Naive thymus-derived CD4-positive, alpha-beta T cell (primary cell): ENCODE results near the gene PKP4. TPM values are rescaled to one million over a fixed set of nuclear protein-coding genes. Genes with fewer than 3 reads are reported as not detected.

Experiments used
- ATAC-seq: fragments of 150-1000 bp; cut with Tn5 transposase; 2 replicates; pipeline ENCODE4 v1.10.0; 2021; ENCODE audit warnings: mild to moderate bottlenecking, moderate library complexity
- CTCF ChIA-PET: fragments of 350-600 bp; sonication (Branson Sonifier 250); formaldehyde crosslinking; loops from one replicate; lab custom pipeline; 2021; ENCODE audit warnings: antibody characterized with exemption; lab: Charles Lee
- POLR2A ChIA-PET: fragments of 350-600 bp; sonication (Branson Sonifier 250); formaldehyde crosslinking; loops from one replicate; lab custom pipeline; 2021; ENCODE audit warnings: antibody characterized with exemption, inconsistent platforms; lab: Charles Lee
- DNase-seq, 9 donors: peaks; one replicate each; pipeline versions ENCODE4 v3.0.0 to v3.0.0-alpha.2; 2020 to 2022; ENCODE audit warnings: mixed read lengths in 1 of 9
- H3K27ac ChIP-seq: one replicate; pipeline ENCODE4 v1.7.0; 2013; ENCODE audit warnings: mild to moderate bottlenecking, low read depth, low read length, moderate library complexity
- H3K27me3 ChIP-seq, 2 donors: one replicate each; pipeline ENCODE4 v1.7.0; 2013; ENCODE audit warnings: low read length in 2 of 2, mild to moderate bottlenecking in 2 of 2, moderate library complexity in 2 of 2; ENCODE audit not compliant: control insufficient read depth in 2 of 2, insufficient read depth in 2 of 2
- H3K36me3 ChIP-seq, 3 experiments: 1 replicate in 2 of 3; 2 replicates in 1 of 3; pipeline ENCODE4 v1.7.0; 2013; ENCODE audit warnings: low read length in 3 of 3, mild to moderate bottlenecking in 3 of 3, moderate library complexity in 1 of 3; ENCODE audit not compliant: insufficient read depth in 3 of 3, control insufficient read depth in 2 of 3
- H3K4me1 ChIP-seq, 2 donors: one replicate each; pipeline ENCODE4 v1.7.0; 2013; ENCODE audit warnings: low read length in 2 of 2, mild to moderate bottlenecking in 2 of 2, moderate library complexity in 1 of 2; ENCODE audit not compliant: control insufficient read depth in 2 of 2, insufficient read depth in 2 of 2
- H3K4me3 ChIP-seq: 2 replicates; pipeline ENCODE4 v1.7.0; 2013; ENCODE audit warnings: mild to moderate bottlenecking, low read length
- H3K9me3 ChIP-seq, 3 experiments: 1 replicate in 2 of 3; 2 replicates in 1 of 3; pipeline ENCODE4 v1.7.0; 2013; ENCODE audit warnings: low read length in 3 of 3; ENCODE audit not compliant: control insufficient read depth in 2 of 3
- H3K27ac Mint-ChIP-seq, 9 donors: one replicate each; pipeline ENCODE4 v1.8.0; 2020 to 2022; ENCODE audit warnings: mixed read lengths in 9 of 9, mild to moderate bottlenecking in 8 of 9, moderate library complexity in 5 of 9, inconsistent platforms in 2 of 9
- H3K27me3 Mint-ChIP-seq, 5 donors: one replicate each; pipeline ENCODE4 v1.8.0; 2021 to 2022; ENCODE audit warnings: mixed read lengths in 5 of 5, mild to moderate bottlenecking in 1 of 5
- H3K36me3 Mint-ChIP-seq, 5 donors: one replicate each; pipeline ENCODE4 v1.8.0; 2020 to 2022; ENCODE audit warnings: mixed read lengths in 5 of 5, mild to moderate bottlenecking in 3 of 5, inconsistent platforms in 1 of 5
- H3K4me1 Mint-ChIP-seq, 7 donors: one replicate each; pipeline ENCODE4 v1.8.0; 2020 to 2022; ENCODE audit warnings: mixed read lengths in 7 of 7, mild to moderate bottlenecking in 3 of 7, inconsistent platforms in 1 of 7
- H3K4me3 Mint-ChIP-seq, 10 donors: one replicate each; pipeline ENCODE4 v1.8.0; 2020 to 2022; ENCODE audit warnings: mild to moderate bottlenecking in 10 of 10, mixed read lengths in 10 of 10, moderate library complexity in 6 of 10, inconsistent platforms in 2 of 10
- H3K9me3 Mint-ChIP-seq, 11 donors: one replicate each; pipeline ENCODE4 v1.8.0; 2020 to 2022; ENCODE audit warnings: mixed read lengths in 11 of 11, mild to moderate bottlenecking in 4 of 11, inconsistent platforms in 1 of 11, moderate library complexity in 1 of 11
- intact Hi-C, 2 donors: fragments of 100-400 bp; cut with micrococcal nuclease; formaldehyde crosslinking; loops; one replicate each; pipeline ENCODE4 v1.15.1; 2023
- polyA plus RNA-seq, 2 donors: library from polyadenylated mRNA; unstranded; fragments of 300-500 nt; fragmentation: Illumina TruSeq; gene quantifications; one replicate each; pipeline ENCODE4 v1.2.3, GENCODE V29; 2021
- total RNA-seq, 6 experiments: library from RNA in 5 of 6; stranded (reverse) in 5 of 6; gene quantifications; 1 replicate in 5 of 6; 2 replicates in 1 of 6; pipeline ENCODE4 v1.2.3 and lab custom pipeline; 2021 to 2026

Gene PKP4
- 10 to 100 TPM; 15.1 to 33.2 (median 23.2) TPM for total RNA-seq
- 1 to 10 TPM; 1.3 to 1.9 TPM for polyA plus RNA-seq
- 17.6 reads per million, percentile 47 among the genes with 10 or more reads in this experiment for total RNA-seq (lab: John Stamatoyannopoulos, UW)

- Histone ChIP-seq H3K27me3 (no peaks in the 10 kb centered on the region), H3K9me3 (no peaks in the 10 kb centered on the region), H3K4me3 (peak within 1 kb of the TSS; percentile 79), H3K4me1 (peaks cover 0 to 11% of the 10 kb centered on the region in 2 donors), H3K36me3 (peaks cover 0 to 7% (median 0%) of the 10 kb centered on the region in 3 experiments), H3K27ac (peak within 1 kb of the TSS; percentile 70)
- intact Hi-C loops = loop anchor here (1.0 to 10.0 kb wide), 22 partner anchors 90 to 1448 kb away; partner anchors contain the start of genes ACVR1 (in 2 of the 2), ACVR1C (in 2 of the 2), CYTIP (in 1 of the 2) and LY75 (in 1 of the 2)
- ATAC-seq = peak; percentile 95
- H3K27ac Mint-ChIP-seq = peak within 1 kb of the TSS; percentile 70 to 89 (median 82)
- ChIA-PET POLR2A (interaction anchor here (0.6 to 2.1 kb wide), 4 partner anchors 18 to 1098 kb away, joined by 3 to 7 read pairs (median 4); no protein-coding TSS in a partner anchor), CTCF (interaction anchor here (0.8 to 1.3 kb wide), 3 partner anchors 9 to 287 kb away, joined by 3 read pairs; no protein-coding TSS in a partner anchor)
- DNase-seq = peak; percentile 70 to 94 (median 87)
- peak within 1 kb of the TSS; percentile 88 to 97 (median 94) for H3K4me3 Mint-ChIP-seq
- H3K27me3 Mint-ChIP-seq = peaks cover 0 to 52% (median 6%) of the 10 kb centered on the region in 5 donors
- peaks cover 0 to 3% (median 0%) of the 10 kb centered on the region in 11 donors for H3K9me3 Mint-ChIP-seq
- H3K4me1 Mint-ChIP-seq = peaks cover 13 to 27% (median 22%) of the 10 kb centered on the region in 7 donors
- peaks cover 0 to 4% (median 0%) of the 10 kb centered on the region in 5 donors for H3K36me3 Mint-ChIP-seq
Observed at GRCh38 chr2:158456309-158457066, at the start of gene PKP4, which contains the start of gene CCDC148. PKP4 (plus strand) TSS chr2:158456952; CDS start chr2:158533185, 76,233 bp downstream. CCDC148 (minus strand) TSS chr2:158456753; CDS start chr2:158456439, 314 bp downstream.

GRCh38 chr2:158407031-158407430 lies 49.7 kb upstream of the PKP4 start:
- no peaks in the 10 kb centered on the region for H3K4me1 Mint-ChIP-seq
- no peaks in the 10 kb centered on the region for H3K27me3 ChIP-seq
- H3K4me1 ChIP-seq = no peaks in the 10 kb centered on the region
- no peak overlapping the region for H3K27ac Mint-ChIP-seq
- H3K27me3 Mint-ChIP-seq = peaks cover 4 to 19% (median 13%) of the 10 kb centered on the region in 5 donors
- H3K4me3 ChIP-seq = no peak overlapping the region
- H3K36me3 ChIP-seq = no peaks in the 10 kb centered on the region
- H3K27ac ChIP-seq = no peak overlapping the region
- no peak overlapping the region for H3K4me3 Mint-ChIP-seq
- ChIA-PET CTCF (no interaction called here), POLR2A (no interaction called here)
- DNase-seq (no peak), ATAC-seq (no peak)
- peaks cover 4 to 30% (median 15%) of the 10 kb centered on the region in 11 donors for H3K9me3 Mint-ChIP-seq
- H3K36me3 Mint-ChIP-seq = peaks cover 0 to 7% (median 4%) of the 10 kb centered on the region in 5 donors
- intact Hi-C loops = no loop called here
- H3K9me3 ChIP-seq = peaks cover 0 to 11% (median 0%) of the 10 kb centered on the region in 3 experiments

GRCh38 chr2:158410132-158410531 lies 46.6 kb upstream of the PKP4 start:
- ChIA-PET CTCF (no interaction called here), POLR2A (no interaction called here)
- H3K9me3 ChIP-seq = peaks cover 0 to 11% (median 0%) of the 10 kb centered on the region in 3 experiments
- no peaks in the 10 kb centered on the region for H3K4me1 ChIP-seq
- Mint-ChIP-seq H3K4me3 (peak overlapping the region in 1 of 10 donors; percentile 8), H3K9me3 (peaks cover 4 to 45% (median 22%) of the 10 kb centered on the region in 11 donors), H3K27me3 (peaks cover 4 to 30% (median 23%) of the 10 kb centered on the region in 5 donors), H3K36me3 (peaks cover 0 to 10% (median 4%) of the 10 kb centered on the region in 5 donors), H3K27ac (no peak overlapping the region), H3K4me1 (no peaks in the 10 kb centered on the region)
- no peak overlapping the region for H3K27ac ChIP-seq
- no peak overlapping the region for H3K4me3 ChIP-seq
- H3K27me3 ChIP-seq = no peaks in the 10 kb centered on the region
- intact Hi-C loops = no loop called here
- DNase-seq = no peak
- H3K36me3 ChIP-seq = no peaks in the 10 kb centered on the region
- no peak for ATAC-seq

- H3K36me3 Mint-ChIP-seq = peaks cover 0 to 21% (median 4%) of the 10 kb centered on the region in 5 donors
- H3K27me3 ChIP-seq = no peaks in the 10 kb centered on the region
- no peaks in the 10 kb centered on the region for H3K36me3 ChIP-seq
- no peak overlapping the region for H3K27ac ChIP-seq
- DNase-seq = no peak
- no peak overlapping the region for H3K4me3 Mint-ChIP-seq
- H3K4me1 Mint-ChIP-seq = no peaks in the 10 kb centered on the region
- no peak overlapping the region for H3K4me3 ChIP-seq
- no peaks in the 10 kb centered on the region for H3K4me1 ChIP-seq
- no peak overlapping the region for H3K27ac Mint-ChIP-seq
- peaks cover 0 to 21% (median 0%) of the 10 kb centered on the region in 3 experiments for H3K9me3 ChIP-seq
- H3K9me3 Mint-ChIP-seq = peaks cover 9 to 61% (median 27%) of the 10 kb centered on the region in 11 donors
- ChIA-PET POLR2A (no interaction called here), CTCF (no interaction called here)
- intact Hi-C loops = no loop called here
- peaks cover 4 to 31% (median 26%) of the 10 kb centered on the region in 5 donors for H3K27me3 Mint-ChIP-seq
- ATAC-seq = no peak
Observed at GRCh38 chr2:158411748-158412147, 45.0 kb upstream of the PKP4 start.

- no peak overlapping the region for H3K27ac Mint-ChIP-seq
- peaks cover under 1 to 30% (median 22%) of the 10 kb centered on the region in 5 donors for H3K27me3 Mint-ChIP-seq
- H3K36me3 ChIP-seq = no peaks in the 10 kb centered on the region
- CTCF ChIA-PET = no interaction called here
- peaks cover 0 to 21% (median 0%) of the 10 kb centered on the region in 3 experiments for H3K9me3 ChIP-seq
- H3K27me3 ChIP-seq = no peaks in the 10 kb centered on the region
- no peak for ATAC-seq
- no peaks in the 10 kb centered on the region for H3K4me1 ChIP-seq
- no peak for DNase-seq
- POLR2A ChIA-PET = no interaction called here
- peaks cover 9 to 62% (median 27%) of the 10 kb centered on the region in 11 donors for H3K9me3 Mint-ChIP-seq
- H3K36me3 Mint-ChIP-seq = peaks cover 0 to 21% (median 4%) of the 10 kb centered on the region in 5 donors
- no peaks in the 10 kb centered on the region for H3K4me1 Mint-ChIP-seq
- no peak overlapping the region for H3K4me3 ChIP-seq
- no peak overlapping the region for H3K4me3 Mint-ChIP-seq
- H3K27ac ChIP-seq = no peak overlapping the region
- intact Hi-C loops = no loop called here
Observed at GRCh38 chr2:158412206-158412605, 44.5 kb upstream of the PKP4 start.

GRCh38 chr2:158413581-158413980 lies 43.2 kb upstream of the PKP4 start:
- no peak overlapping the region for H3K4me3 ChIP-seq
- Mint-ChIP-seq H3K9me3 (peaks cover 9 to 62% (median 27%) of the 10 kb centered on the region in 11 donors), H3K4me1 (no peaks in the 10 kb centered on the region), H3K27me3 (peaks cover 0 to 30% (median 26%) of the 10 kb centered on the region in 5 donors), H3K36me3 (peaks cover 0 to 21% (median 4%) of the 10 kb centered on the region in 5 donors), H3K4me3 (no peak overlapping the region), H3K27ac (no peak overlapping the region)
- intact Hi-C loops = no loop called here
- ChIA-PET POLR2A (no interaction called here), CTCF (interaction anchor here (0.7 kb wide), 1 partner anchor 1121 kb away, joined by 3 read pairs; no protein-coding TSS in a partner anchor)
- ATAC-seq = no peak
- no peak overlapping the region for H3K27ac ChIP-seq
- no peaks in the 10 kb centered on the region for H3K36me3 ChIP-seq
- no peaks in the 10 kb centered on the region for H3K4me1 ChIP-seq
- peaks cover 0 to 21% (median 0%) of the 10 kb centered on the region in 3 experiments for H3K9me3 ChIP-seq
- no peaks in the 10 kb centered on the region for H3K27me3 ChIP-seq
- DNase-seq = no peak
